WTC11 (cell line): ENCODE results near the gene PEBP1. TPM values are rescaled to one million over a fixed set of nuclear protein-coding genes. Genes with fewer than 3 reads are reported as not detected.

Experiments
- ATAC-seq: fragments of 200-7000 bp; cut with Tn5 transposase; 2 replicates; pipeline ENCODE4 v1.10.0; 2021; ENCODE audit warnings: mild to moderate bottlenecking, moderate library complexity
- CTCF ChIA-PET: fragments of 300-600 bp; sonication (Branson Sonifier 250); formaldehyde crosslinking; loops from one replicate; lab custom pipeline; 2021; ENCODE audit warnings: antibody characterized with exemption; lab: Charles Lee
- POLR2A ChIA-PET: fragments of 350-600 bp; sonication (Branson Sonifier 250); formaldehyde crosslinking; loops from one replicate; lab custom pipeline; 2021; ENCODE audit warnings: antibody characterized with exemption; lab: Charles Lee
- DNase-seq: peaks from one replicate; pipeline ENCODE4 v3.0.0; 2021; ENCODE audit warnings: low spot score
- H3K27ac Mint-ChIP-seq: 2 replicates; pipeline ENCODE4 v1.8.0; 2021; ENCODE audit warnings: mixed read lengths
- H3K27me3 Mint-ChIP-seq: 2 replicates; pipeline ENCODE4 v1.8.0; 2021; ENCODE audit warnings: low read depth, mild to moderate bottlenecking, moderate library complexity, mixed read lengths
- H3K36me3 Mint-ChIP-seq: 2 replicates; pipeline ENCODE4 v1.8.0; 2021; ENCODE audit warnings: mixed read lengths
- H3K4me1 Mint-ChIP-seq: 2 replicates; pipeline ENCODE4 v1.8.0; 2022; ENCODE audit warnings: mixed read lengths
- H3K4me3 Mint-ChIP-seq: 2 replicates; pipeline ENCODE4 v1.8.0; 2021; ENCODE audit warnings: mild to moderate bottlenecking, moderate library complexity, mixed read lengths
- H3K9me3 Mint-ChIP-seq: 2 replicates; pipeline ENCODE4 v1.8.0; 2021; ENCODE audit warnings: mixed read lengths
- ATF1 ChIP-seq: sonication (generic); formaldehyde crosslinking; IDR thresholded peaks from 2 replicates; pipeline ENCODE4 v1.8.1; 2023; ENCODE audit warnings: mild to moderate bottlenecking, moderate library complexity, missing genetic modification reagents
- CREM ChIP-seq: sonication (generic); formaldehyde crosslinking; IDR thresholded peaks from 2 replicates; pipeline ENCODE4 v1.8.1; 2022; ENCODE audit warnings: mild to moderate bottlenecking, missing genetic modification reagents, moderate library complexity
- ESRRA ChIP-seq: sonication (generic); formaldehyde crosslinking; IDR thresholded peaks from 2 replicates; pipeline ENCODE4 v1.8.1; 2022; ENCODE audit warnings: mild to moderate bottlenecking, missing genetic modification reagents, borderline replicate concordance
- GRHL2 ChIP-seq: fragments of 250-450 bp; sonication (Bioruptor Pico); IDR thresholded peaks from 2 replicates; pipeline ENCODE4 v1.8.0; 2022; ENCODE audit warnings: mild to moderate bottlenecking, moderate library complexity; ENCODE audit not compliant: insufficient replicate concordance, severe bottlenecking
- JAZF1 ChIP-seq: fragments of 250-450 bp; sonication (Bioruptor Pico); IDR thresholded peaks from 2 replicates; pipeline ENCODE4 v1.9.0; 2021; ENCODE audit warnings: moderate library complexity, mild to moderate bottlenecking, inconsistent platforms
- NFYB ChIP-seq: sonication (generic); formaldehyde crosslinking; conservative IDR thresholded peaks from 2 replicates; pipeline ENCODE4 v1.8.0; 2022; ENCODE audit warnings: low read depth, missing genetic modification reagents
- RORB ChIP-seq: fragments of 250-450 bp; sonication (Bioruptor Pico); IDR thresholded peaks from 2 replicates; pipeline ENCODE4 v1.9.0; 2021; ENCODE audit warnings: mild to moderate bottlenecking
- TEAD4 ChIP-seq: sonication (generic); formaldehyde crosslinking; IDR thresholded peaks from 2 replicates; pipeline ENCODE4 v1.8.0; 2022; ENCODE audit warnings: mild to moderate bottlenecking, missing genetic modification reagents
- ZBTB21 ChIP-seq: sonication (generic); formaldehyde crosslinking; IDR thresholded peaks from 2 replicates; pipeline ENCODE4 v1.8.1; 2023; ENCODE audit warnings: mild to moderate bottlenecking, missing genetic modification reagents, borderline replicate concordance
- ZNF416 ChIP-seq: fragments of 250-450 bp; sonication (Bioruptor Pico); IDR thresholded peaks from 2 replicates; pipeline ENCODE4 v1.9.0; 2021; ENCODE audit warnings: mild to moderate bottlenecking, inconsistent platforms
- total RNA-seq: library from RNA; stranded (reverse); gene quantifications from 3 replicates; pipeline ENCODE4 v1.2.3, GENCODE V29; 2021
- TF ChIP-seq, protein P1 (sequence below): fragments of 250-450 bp; sonication (Bioruptor Pico); conservative IDR thresholded peaks from 2 replicates; pipeline ENCODE4 v1.9.0; 2021; ENCODE audit warnings: mild to moderate bottlenecking
- TF ChIP-seq, protein P2 (sequence below): fragments of 250-450 bp; sonication (Bioruptor Pico); IDR thresholded peaks from 2 replicates; pipeline ENCODE4 v1.8.0; 2021; ENCODE audit warnings: mild to moderate bottlenecking
- TF ChIP-seq, protein P3 (sequence below): sonication (generic); formaldehyde crosslinking; IDR thresholded peaks from 2 replicates; pipeline ENCODE4 v1.8.0; 2022; ENCODE audit warnings: mild to moderate bottlenecking, missing genetic modification reagents
- TF ChIP-seq, protein P4 (sequence below): fragments of 250-450 bp; sonication (Bioruptor Pico); IDR thresholded peaks from 2 replicates; pipeline ENCODE4 v1.9.0; 2021; ENCODE audit warnings: mild to moderate bottlenecking, borderline replicate concordance
- TF ChIP-seq, protein P5 (sequence below): sonication (generic); formaldehyde crosslinking; IDR thresholded peaks from 2 replicates; pipeline ENCODE4 v1.8.1; 2023; ENCODE audit warnings: mild to moderate bottlenecking, moderate library complexity, missing genetic modification reagents
- TF ChIP-seq, protein P6 (sequence below): sonication (generic); formaldehyde crosslinking; IDR thresholded peaks from 2 replicates; pipeline ENCODE4 v1.8.1; 2022; ENCODE audit warnings: low read depth, missing genetic modification reagents, borderline replicate concordance
- TF ChIP-seq, protein P7 (sequence below): sonication (generic); formaldehyde crosslinking; conservative IDR thresholded peaks from 2 replicates; pipeline ENCODE4 v1.8.1; 2023; ENCODE audit warnings: mild to moderate bottlenecking, low read depth, missing genetic modification reagents, moderate library complexity
- TF ChIP-seq, protein P8 (sequence below): sonication (generic); formaldehyde crosslinking; IDR thresholded peaks from 2 replicates; pipeline ENCODE4 v1.8.0; 2022; ENCODE audit warnings: mild to moderate bottlenecking, missing genetic modification reagents

PEBP1 gene
- total RNA-seq, 1 experiment from 2014 or later = 363 TPM

DNA sequence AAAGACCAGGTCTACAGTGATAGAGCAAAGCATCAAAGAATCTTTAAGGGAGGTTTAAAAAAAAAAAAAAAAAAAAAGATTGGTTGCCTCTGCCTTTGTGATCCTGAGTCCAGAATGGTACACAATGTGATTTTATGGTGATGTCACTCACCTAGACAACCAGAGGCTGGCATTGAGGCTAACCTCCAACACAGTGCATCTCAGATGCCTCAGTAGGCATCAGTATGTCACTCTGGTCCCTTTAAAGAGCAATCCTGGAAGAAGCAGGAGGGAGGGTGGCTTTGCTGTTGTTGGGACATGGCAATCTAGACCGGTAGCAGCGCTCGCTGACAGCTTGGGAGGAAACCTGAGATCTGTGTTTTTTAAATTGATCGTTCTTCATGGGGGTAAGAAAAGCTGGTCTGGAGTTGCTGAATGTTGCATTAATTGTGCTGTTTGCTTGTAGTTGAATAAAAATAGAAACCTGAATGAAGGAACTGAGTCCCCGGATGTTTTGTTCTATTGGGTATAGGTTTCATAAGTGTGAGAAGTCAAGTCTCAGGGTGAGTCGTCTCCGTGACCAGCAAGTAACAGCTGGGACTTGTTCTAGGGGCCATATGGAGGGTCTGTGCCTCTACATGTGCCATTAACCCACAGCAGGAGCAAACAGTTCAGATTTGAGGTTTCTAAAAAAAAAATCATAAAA, 9.3 kb downstream of the PEBP1 start (continued):
- TF ChIP-seq, protein P1, sequence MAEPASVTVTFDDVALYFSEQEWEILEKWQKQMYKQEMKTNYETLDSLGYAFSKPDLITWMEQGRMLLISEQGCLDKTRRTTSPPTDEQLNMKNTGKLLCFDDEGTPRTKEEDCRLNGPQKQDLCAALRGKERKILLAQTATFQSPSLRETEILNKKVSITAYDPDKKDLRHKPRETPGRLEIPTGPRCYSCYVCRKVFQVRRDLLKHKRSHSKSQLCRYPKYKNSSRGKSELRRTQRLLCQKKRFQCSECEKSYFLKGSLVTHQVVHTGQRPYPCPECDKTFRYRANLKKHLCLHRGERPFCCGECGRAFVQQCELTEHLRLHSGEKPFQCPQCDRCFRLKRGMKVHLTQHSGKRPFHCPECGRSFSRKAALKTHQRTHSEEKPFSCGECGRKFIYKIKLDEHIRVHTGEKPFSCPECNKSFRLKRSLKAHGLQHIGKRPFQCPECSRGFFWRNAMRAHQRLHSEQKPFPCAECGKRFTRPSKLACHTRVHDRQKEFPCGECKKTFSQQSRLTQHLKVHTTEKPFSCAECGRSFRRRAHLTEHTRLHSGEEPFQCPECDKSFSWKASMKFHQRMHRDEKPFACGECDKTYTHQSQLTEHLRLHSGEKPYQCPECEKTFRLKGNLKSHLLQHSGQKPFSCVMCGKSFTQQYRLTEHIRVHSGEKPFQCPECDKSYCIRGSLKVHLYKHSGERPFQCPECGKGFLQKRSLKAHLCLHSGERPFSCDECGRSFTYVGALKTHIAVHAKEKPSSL (CRISPR knock-in tag) = no peak
- TF ChIP-seq TEAD4 (CRISPR knock-in tag) = no peak
- TF ChIP-seq ATF1 (CRISPR knock-in tag) = no peak
- no peak for TF ChIP-seq GRHL2 (CRISPR knock-in tag)
- TF ChIP-seq ZNF416 = no peak
- TF ChIP-seq RORB (CRISPR knock-in tag) = no peak
- TF ChIP-seq, protein P2, sequence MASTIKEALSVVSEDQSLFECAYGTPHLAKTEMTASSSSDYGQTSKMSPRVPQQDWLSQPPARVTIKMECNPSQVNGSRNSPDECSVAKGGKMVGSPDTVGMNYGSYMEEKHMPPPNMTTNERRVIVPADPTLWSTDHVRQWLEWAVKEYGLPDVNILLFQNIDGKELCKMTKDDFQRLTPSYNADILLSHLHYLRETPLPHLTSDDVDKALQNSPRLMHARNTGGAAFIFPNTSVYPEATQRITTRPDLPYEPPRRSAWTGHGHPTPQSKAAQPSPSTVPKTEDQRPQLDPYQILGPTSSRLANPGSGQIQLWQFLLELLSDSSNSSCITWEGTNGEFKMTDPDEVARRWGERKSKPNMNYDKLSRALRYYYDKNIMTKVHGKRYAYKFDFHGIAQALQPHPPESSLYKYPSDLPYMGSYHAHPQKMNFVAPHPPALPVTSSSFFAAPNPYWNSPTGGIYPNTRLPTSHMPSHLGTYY (CRISPR knock-in tag) = no peak
- no peak for TF ChIP-seq NFYB (CRISPR knock-in tag)
- TF ChIP-seq ESRRA (CRISPR knock-in tag) = no peak

DNA sequence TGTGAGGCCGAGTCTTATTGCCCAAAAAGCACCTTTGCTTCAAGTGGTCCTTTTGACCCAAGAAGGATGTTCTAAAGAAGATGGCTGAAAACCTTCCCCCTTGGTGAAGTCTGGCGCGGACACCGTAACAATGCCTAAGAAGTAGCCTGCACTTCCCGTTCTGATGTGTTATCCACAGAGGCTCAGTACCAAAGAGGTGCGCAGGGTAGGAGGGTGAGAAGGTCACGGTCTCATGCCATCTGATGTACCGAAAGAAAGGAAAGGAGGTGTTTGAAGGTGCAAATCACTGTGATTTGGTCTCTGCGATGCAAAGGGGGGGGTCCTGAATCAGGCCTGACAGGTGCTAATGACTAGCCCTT, 9.9 kb downstream of the PEBP1 start:
- H3K9me3 Mint-ChIP-seq = no peaks in the 10 kb centered on the region
- no peak overlapping the region for H3K27ac Mint-ChIP-seq
- 0 out of 2 replicates have a peak, but pooled peaks cover 2% of the 10 kb centered on the region for H3K4me1 Mint-ChIP-seq
- DNase-seq (no peak), ATAC-seq (no peak)
- ChIA-PET CTCF (interaction anchor here (0.7 to 1.0 kb wide), 2 partner anchors 11 to 35 kb away, joined by 3 to 4 read pairs; no protein-coding TSS in a partner anchor), POLR2A (no interaction called here)
- no peak overlapping the region for H3K4me3 Mint-ChIP-seq
- peaks cover 58% of the 10 kb centered on the region for H3K36me3 Mint-ChIP-seq
- no peaks in the 10 kb centered on the region for H3K27me3 Mint-ChIP-seq
- TF ChIP-seq, protein P3, sequence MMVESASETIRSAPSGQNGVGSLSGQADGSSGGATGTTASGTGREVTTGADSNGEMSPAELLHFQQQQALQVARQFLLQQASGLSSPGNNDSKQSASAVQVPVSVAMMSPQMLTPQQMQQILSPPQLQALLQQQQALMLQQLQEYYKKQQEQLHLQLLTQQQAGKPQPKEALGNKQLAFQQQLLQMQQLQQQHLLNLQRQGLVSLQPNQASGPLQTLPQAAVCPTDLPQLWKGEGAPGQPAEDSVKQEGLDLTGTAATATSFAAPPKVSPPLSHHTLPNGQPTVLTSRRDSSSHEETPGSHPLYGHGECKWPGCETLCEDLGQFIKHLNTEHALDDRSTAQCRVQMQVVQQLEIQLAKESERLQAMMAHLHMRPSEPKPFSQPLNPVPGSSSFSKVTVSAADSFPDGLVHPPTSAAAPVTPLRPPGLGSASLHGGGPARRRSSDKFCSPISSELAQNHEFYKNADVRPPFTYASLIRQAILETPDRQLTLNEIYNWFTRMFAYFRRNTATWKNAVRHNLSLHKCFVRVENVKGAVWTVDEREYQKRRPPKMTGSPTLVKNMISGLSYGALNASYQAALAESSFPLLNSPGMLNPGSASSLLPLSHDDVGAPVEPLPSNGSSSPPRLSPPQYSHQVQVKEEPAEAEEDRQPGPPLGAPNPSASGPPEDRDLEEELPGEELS (CRISPR knock-in tag) = no peak
- TF ChIP-seq, protein P4, sequence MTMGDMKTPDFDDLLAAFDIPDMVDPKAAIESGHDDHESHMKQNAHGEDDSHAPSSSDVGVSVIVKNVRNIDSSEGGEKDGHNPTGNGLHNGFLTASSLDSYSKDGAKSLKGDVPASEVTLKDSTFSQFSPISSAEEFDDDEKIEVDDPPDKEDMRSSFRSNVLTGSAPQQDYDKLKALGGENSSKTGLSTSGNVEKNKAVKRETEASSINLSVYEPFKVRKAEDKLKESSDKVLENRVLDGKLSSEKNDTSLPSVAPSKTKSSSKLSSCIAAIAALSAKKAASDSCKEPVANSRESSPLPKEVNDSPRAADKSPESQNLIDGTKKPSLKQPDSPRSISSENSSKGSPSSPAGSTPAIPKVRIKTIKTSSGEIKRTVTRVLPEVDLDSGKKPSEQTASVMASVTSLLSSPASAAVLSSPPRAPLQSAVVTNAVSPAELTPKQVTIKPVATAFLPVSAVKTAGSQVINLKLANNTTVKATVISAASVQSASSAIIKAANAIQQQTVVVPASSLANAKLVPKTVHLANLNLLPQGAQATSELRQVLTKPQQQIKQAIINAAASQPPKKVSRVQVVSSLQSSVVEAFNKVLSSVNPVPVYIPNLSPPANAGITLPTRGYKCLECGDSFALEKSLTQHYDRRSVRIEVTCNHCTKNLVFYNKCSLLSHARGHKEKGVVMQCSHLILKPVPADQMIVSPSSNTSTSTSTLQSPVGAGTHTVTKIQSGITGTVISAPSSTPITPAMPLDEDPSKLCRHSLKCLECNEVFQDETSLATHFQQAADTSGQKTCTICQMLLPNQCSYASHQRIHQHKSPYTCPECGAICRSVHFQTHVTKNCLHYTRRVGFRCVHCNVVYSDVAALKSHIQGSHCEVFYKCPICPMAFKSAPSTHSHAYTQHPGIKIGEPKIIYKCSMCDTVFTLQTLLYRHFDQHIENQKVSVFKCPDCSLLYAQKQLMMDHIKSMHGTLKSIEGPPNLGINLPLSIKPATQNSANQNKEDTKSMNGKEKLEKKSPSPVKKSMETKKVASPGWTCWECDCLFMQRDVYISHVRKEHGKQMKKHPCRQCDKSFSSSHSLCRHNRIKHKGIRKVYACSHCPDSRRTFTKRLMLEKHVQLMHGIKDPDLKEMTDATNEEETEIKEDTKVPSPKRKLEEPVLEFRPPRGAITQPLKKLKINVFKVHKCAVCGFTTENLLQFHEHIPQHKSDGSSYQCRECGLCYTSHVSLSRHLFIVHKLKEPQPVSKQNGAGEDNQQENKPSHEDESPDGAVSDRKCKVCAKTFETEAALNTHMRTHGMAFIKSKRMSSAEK = no peak
- TF ChIP-seq, protein P5, sequence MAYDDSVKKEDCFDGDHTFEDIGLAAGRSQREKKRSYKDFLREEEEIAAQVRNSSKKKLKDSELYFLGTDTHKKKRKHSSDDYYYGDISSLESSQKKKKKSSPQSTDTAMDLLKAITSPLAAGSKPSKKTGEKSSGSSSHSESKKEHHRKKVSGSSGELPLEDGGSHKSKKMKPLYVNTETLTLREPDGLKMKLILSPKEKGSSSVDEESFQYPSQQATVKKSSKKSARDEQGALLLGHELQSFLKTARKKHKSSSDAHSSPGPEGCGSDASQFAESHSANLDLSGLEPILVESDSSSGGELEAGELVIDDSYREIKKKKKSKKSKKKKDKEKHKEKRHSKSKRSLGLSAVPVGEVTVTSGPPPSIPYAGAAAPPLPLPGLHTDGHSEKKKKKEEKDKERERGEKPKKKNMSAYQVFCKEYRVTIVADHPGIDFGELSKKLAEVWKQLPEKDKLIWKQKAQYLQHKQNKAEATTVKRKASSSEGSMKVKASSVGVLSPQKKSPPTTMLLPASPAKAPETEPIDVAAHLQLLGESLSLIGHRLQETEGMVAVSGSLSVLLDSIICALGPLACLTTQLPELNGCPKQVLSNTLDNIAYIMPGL (CRISPR knock-in tag) = no peak
- TF ChIP-seq ZBTB21 = no peak
- TF ChIP-seq, protein P6, sequence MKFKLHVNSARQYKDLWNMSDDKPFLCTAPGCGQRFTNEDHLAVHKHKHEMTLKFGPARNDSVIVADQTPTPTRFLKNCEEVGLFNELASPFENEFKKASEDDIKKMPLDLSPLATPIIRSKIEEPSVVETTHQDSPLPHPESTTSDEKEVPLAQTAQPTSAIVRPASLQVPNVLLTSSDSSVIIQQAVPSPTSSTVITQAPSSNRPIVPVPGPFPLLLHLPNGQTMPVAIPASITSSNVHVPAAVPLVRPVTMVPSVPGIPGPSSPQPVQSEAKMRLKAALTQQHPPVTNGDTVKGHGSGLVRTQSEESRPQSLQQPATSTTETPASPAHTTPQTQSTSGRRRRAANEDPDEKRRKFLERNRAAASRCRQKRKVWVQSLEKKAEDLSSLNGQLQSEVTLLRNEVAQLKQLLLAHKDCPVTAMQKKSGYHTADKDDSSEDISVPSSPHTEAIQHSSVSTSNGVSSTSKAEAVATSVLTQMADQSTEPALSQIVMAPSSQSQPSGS (CRISPR knock-in tag) = no peak
- TF ChIP-seq, protein P7, sequence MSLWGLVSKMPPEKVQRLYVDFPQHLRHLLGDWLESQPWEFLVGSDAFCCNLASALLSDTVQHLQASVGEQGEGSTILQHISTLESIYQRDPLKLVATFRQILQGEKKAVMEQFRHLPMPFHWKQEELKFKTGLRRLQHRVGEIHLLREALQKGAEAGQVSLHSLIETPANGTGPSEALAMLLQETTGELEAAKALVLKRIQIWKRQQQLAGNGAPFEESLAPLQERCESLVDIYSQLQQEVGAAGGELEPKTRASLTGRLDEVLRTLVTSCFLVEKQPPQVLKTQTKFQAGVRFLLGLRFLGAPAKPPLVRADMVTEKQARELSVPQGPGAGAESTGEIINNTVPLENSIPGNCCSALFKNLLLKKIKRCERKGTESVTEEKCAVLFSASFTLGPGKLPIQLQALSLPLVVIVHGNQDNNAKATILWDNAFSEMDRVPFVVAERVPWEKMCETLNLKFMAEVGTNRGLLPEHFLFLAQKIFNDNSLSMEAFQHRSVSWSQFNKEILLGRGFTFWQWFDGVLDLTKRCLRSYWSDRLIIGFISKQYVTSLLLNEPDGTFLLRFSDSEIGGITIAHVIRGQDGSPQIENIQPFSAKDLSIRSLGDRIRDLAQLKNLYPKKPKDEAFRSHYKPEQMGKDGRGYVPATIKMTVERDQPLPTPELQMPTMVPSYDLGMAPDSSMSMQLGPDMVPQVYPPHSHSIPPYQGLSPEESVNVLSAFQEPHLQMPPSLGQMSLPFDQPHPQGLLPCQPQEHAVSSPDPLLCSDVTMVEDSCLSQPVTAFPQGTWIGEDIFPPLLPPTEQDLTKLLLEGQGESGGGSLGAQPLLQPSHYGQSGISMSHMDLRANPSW = no peak
- TF ChIP-seq CREM = no peak
- TF ChIP-seq, protein P8, sequence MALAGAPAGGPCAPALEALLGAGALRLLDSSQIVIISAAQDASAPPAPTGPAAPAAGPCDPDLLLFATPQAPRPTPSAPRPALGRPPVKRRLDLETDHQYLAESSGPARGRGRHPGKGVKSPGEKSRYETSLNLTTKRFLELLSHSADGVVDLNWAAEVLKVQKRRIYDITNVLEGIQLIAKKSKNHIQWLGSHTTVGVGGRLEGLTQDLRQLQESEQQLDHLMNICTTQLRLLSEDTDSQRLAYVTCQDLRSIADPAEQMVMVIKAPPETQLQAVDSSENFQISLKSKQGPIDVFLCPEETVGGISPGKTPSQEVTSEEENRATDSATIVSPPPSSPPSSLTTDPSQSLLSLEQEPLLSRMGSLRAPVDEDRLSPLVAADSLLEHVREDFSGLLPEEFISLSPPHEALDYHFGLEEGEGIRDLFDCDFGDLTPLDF (CRISPR knock-in tag) = no peak
- TF ChIP-seq JAZF1 (CRISPR knock-in tag) = no peak
